ENCODE data around the gene CIAO3. TPM values are rescaled to one million over a fixed set of nuclear protein-coding genes. Genes with fewer than 3 reads are reported as not detected.

Gene CIAO3
- total RNA-seq (2014; rRNA removed; shearing (Covaris generic)), result 24.0 and 27.1 TPM in 2 replicates

DNA sequence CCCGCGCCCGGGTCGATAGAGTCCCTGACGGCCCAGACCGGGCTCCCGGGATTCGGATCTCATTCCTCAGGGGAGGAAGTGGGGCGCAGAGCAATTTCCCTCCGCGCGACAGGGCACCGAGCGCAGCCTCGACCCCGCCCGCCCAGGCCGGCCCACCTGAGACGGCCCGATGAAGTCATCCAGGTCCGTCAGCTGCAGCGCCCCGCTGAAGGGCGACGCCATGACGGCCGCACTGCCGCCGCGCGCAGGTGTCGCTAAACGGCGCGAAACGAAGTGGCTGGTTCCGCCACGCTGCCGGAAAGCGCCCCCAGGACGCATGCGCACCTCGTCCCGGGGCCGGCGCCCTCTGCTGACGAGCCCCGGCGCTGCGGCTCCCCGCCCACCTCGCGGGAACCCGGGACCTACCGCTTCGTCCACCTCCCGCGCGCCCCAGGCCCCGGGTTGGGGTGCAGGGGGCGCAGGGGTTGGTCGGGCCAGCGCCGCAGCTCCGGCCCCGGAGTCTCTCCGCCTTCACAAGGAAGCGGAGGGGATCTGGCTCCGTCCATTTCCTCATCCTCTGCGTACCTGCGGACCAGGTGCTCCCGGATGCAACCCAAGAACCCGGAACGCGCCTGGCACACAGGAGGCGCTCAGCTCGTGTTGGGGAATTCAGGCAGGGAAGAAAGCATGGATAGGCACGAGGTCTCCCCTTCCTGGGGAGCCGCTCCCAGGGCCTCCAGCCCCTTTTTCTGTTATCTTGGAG, at the start of gene CIAO3:
CIAO3 (minus strand) TSS at position 234 of the 742 bp plus-strand sequence; CDS start at position 222, 12 bp downstream.
- peak; percentile 82 for DNase-seq (ENCODE audit: low read depth)

DNA sequence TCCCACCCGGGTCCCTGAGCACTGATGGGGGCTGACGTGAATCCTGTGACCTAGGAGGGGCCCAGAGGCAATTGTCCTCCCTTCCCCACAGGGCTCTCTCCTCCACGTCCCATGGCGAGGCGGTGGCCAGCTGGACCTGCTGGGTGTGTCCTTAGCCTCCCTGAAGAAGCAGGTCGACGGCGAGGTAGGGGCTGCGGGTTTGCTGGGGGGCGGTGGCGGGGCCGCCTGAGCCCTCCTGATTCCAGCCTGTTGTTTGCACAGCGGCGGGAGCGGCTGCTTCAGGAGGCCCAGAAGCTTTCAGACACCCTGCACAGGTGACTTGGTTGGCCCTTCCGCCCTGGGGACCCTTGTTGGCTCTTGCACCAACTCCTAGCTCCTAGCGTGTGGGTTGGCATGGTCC, 49.3 kb upstream of the CIAO3 start:
- no peak for DNase-seq (ENCODE audit: low read depth)

DNA sequence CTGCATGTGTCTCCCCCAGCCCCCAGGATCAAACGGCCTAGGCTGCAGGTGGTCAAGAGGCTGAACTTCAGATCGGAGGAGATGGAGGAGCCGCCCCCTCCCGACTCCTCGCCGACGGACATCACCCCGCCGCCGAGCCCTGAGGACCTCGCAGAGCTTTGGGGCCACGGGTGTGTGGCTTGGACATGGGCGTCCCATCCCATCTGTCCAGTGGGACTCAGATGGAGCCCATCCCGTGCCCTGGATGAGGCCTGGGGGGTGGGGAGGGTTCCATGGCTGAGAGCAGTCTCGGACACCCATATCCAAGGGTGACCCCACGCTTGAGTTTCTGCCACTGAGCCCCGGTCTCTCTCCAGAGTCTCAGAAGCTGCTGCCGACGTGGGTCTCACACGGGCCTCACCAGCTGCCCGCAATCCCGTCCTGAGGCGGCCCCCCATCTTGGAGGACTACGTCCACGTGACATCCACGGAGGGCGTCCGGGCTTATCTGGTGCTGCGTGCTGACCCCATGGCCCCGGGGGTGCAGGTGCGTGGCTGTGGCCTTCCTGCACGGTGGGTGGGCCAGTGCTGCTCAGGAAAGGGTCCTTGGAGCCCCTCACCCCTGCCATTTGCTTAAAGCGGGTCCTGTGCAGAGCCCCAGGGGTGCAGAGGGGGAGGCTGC, 48.5 kb upstream of the CIAO3 start:
- DNase-seq (ENCODE audit: low read depth), result no peak

DNA sequence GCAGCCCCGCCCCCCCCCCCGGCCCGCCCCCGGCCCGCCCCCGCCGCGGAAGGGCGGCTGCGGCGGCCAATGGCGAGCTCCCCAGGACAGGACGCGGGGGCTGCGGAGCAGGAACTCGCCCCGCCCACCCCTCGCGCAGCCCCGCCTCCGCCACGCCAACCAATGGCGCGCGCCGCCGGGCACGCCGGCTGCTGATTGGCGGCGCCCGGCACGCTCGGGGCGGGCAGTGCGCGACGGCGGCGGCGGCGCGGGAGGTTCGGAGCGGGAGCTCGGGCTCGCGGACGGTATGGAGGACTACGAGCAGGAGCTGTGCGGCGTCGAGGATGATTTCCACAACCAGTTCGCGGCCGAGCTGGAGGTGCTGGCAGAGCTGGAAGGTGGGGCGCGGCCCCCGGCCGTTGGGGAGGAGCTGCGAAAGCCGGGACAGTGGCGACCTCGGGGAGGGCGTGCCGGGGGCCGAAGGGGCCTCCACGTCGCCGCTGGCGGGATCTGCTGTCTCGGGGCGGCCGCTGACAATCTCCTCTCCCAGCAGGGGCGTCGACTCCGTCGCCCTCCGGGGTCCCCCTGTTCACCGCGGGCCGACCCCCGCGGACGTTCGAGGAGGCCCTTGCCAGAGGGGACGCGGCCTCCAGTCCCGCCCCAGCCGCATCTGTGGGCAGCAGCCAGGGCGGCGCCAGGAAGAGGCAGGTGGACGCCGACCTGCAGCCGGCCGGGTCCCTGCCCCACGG, 47.8 kb upstream of the CIAO3 start, which contains the start of gene CHTF18:
CHTF18 (plus strand) TSS at position 222 of the 728 bp plus-strand sequence; CDS start at position 287, 65 bp downstream.
- peak; percentile 84 for DNase-seq (ENCODE audit: low read depth)

DNA sequence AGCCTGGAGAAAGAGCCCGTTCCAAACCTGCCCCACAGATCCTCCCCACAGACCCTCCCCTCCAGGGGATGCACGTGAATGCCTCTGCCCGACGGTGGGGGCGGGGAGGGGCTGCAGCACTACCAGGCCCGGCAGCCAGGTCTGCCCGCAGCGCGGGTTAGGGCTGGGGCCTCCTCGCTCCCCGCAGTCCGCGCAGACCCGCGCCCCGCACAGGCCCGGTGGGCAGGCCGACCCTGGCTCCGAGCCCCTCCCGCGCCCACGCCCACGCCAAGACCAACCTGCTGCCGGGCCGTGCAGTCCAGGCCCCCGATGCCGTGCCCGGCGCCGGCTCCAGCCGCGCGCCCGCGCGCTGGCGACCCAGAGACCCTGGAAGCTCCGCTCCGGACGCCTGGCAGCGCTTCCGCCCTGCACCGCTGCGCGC, 47.2 kb upstream of the CIAO3 start, which contains the start of gene RPUSD1:
RPUSD1 (minus strand) TSS at position 404 of the 421 bp plus-strand sequence. CDS start 644 bp downstream, outside the sequence.
- DNase-seq (ENCODE audit: low read depth), result no peak

DNA sequence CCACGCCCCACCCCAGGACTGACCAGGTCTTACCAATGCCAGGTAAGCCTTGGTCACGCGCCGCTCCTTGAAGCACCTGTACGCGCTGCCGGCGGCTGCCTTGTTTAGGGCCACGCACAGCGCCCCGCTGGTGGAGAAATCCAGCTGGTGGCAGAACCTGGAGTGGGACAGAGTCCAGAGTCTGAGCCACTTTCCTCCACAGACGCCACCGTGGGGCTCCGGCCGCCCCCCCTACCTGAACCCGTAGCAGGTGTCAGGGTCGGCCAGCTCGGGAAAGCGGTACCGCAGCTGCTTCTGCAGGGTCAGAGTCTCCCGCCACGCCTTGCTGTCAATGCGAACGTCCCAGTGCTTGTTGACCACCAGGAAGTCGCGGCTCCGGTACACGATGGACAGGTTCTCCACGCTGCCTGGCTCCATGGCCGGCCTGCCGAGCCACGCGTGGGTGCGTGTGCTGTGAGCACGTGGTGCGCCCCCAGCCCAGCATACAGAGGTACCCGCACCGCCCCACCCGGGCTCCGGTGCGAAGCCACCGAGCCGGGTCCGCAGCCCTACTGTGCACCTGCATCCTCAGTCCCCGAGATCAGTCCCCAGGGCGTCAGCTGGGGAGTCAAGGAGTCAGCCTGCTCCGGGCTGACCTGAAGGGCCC, 46.6 kb upstream of the CIAO3 start:
- no peak for DNase-seq (ENCODE audit: low read depth)

DNA sequence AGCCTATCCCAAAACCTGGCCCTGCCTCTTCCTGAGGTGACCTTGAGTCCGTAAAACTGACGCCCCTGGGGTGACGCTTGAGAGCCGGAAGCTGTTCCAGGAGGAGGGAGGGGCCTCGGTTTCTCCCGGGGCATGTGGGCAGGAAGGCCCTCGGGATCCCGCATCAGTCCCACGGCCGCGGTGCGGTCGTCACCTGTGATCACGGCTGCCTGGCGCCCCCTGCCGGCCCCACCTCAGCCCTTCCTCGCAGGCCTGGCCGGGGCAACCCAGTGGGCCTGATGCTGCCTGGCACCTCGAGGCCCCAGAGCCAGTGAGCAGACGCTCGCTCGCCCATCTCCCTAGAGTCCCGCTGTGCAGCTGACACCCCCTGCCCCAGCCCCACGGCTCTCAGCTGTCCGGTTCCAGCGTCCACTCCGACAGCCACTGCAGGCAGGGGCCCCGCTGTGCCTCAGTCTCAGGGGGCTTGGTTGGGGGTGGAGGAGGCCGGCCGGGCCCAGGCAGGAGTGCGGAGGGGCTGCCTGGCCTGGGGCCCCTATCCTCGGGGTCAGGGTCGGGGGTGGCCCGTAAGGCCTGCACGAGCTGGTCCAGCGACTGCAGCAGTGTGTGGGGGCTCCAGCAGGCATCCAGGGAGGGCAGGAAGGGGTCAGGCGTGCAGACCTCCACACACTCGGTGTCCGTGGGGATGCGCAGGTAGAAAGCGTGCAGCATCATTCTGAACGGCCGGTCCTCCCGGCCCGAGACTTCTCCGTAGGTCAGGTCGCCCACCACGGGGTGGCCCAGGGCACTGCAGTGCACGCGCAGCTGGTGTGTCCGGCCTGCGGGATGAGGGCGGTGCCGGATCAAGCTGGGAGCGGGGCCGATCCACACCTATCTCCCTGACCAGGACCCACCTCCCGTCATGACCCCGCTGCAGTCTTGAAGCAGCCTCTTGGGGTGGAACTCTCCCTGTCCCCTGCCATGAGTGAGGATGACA, 45.1 kb upstream of the CIAO3 start:
- DNase-seq (ENCODE audit: low read depth), result no peak

DNA sequence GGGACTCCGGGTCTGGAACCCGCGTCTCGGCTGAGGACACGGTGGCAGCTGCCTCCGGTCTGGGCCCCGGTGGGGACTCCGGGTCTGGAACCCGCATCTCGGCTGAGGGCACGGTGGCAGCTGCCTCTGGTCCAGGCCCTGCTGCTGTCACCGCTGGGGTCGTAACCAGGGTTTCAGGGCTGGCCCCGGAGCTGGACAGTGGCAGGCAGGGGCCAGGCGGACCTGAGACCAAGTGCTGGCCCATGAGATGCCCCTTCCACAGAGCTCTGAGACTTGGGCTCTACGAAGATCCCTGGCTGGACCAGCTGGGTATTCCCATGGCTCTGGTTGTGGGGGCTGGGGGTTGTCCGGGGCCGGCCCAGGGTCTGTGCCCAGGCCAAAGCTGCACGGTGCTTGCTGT, 43.6 kb upstream of the CIAO3 start:
- no peak for DNase-seq (ENCODE audit: low read depth)

DNA sequence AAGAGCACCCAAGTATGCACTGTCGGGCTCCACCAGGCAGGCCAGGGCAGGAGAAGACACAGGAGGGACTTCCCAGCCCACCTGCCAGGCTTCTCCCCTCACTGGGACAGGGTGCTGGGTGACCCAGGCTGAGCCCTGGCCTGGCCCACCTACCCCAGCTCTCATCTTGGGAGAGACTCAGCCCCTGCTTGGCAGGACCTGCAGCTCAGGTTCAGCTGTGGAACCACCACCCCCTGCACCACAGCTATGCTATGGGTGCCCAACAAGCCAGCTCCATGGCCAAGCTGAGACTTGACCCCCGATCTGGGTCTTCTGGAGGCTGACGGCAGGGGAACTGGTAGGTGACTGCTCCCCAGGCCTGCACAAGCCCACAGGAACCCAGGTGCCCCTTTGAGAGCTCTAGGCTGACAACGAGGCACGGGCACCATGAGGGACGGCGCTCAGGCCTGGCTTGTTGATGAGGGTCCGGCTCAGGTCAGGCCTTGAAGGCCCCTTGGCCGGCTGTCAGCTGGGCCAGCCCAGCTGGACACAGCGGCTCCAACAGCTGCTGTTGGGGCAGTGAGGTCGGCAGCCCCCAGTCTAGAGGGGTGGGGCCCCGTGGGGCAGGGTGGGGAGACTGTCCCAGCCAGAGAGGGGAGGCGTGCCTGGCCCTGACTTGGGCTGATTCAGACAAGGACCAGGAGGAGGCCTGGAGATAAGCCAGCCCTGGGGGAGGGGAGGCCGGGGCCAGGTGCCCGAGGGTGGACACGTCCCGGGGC, 42.8 kb upstream of the CIAO3 start:
- peak; percentile 53 for DNase-seq (ENCODE audit: low read depth)

DNA sequence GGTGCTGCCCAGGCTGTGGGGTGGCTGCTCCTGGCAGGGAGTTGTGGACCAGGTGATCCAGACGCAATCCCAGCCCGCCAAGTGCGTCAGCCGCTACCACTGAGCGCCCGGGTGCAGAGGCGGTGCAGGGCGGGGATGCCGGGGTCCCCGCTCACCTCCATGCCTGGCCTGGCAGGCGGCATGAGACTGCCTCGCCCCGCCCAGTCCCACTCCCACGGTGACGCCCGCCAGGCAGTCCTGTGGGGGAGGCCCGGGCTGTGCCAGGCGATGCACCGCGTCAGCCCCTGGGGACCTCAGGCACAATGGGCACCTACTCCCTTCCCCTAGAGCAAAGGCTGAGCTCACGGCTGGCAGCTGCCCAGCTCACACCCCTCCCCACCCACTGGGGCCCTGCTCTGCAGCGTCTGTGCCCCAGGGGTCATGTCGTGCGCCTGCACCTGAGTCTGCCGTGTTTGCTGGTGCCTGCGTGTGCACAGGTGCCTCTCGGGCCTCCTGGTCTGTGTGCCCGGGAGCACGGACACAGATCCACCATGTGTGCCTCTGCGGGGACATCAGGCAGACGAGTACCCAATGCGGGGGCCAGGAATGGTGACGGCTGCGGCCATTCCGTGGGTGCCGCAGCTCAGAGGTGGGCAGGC, 42.1 kb upstream of the CIAO3 start:
- no peak for DNase-seq (ENCODE audit: low read depth)

DNA sequence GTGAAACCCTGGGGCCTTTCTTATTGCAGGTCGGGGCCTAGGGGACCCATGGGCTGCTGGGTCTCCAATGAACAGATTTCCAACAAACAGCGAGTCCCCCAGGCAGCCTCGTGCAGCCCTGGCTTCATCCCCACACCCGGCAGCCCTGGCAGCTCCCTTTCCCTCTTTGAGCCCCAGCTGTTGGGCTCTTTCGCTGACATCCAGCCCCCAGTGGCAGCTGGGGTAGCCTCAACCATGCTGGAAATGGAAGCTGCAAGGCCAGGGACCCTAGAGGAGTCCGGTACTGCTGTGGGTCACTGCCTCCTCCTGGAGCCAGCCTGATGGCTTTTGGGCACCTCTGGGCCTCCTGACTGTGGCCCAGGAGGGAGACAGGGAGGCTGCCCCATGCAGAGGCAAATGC, 41.5 kb upstream of the CIAO3 start:
- DNase-seq (ENCODE audit: low read depth), result no peak

DNA sequence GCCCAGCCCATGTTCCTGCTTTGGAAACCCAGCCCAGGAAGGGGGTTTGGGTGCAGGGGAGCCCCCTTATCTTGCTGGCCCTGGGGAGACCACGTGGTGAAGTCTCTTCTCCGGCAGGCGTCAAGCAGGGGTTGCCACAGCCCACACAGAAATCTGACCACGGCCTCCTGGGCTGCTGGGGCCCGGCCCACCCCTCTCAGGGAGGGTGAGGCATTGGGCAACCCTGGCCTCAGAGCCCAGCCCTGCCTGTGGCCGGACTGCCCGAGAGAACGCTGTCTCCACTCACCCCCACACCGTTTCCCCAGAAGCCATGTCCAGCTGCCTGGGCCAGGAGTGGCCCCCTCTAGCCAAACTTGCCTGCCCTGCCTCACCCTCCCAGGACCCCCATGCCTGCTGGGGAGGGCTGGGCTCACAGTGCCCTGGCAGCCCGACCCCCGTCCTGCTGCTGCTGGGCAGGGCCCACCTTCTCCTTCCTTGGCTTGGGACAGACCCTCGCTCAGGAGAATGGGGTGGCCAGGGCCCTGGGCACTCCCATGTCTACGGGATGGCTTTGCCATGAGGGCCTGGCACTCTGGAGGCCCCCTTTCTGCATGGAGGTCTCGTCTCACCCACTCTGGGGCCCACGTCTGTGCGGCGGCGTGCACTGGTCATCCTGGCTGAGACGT, 40.7 kb upstream of the CIAO3 start:
- DNase-seq (ENCODE audit: low read depth), result no peak

DNA sequence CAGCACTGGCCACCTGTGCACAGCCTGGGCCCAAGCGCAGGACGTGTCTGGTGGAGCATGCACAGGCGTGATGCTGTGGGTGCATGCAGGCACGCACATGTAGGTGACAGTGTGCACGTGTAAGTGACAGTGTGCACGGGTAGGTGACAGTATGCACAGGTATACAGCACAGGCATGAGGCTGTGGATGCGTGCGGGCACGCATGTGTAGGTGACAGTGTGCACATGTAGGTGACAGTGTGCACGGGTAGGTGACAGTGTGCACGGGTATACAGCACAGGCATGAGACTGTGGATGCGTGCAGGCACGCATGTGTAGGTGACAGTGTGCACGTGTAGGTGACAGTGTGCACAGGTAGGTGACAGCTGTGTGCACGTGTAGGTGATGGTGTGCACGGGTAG, 39.5 kb upstream of the CIAO3 start:
- DNase-seq (ENCODE audit: low read depth), result no peak

DNA sequence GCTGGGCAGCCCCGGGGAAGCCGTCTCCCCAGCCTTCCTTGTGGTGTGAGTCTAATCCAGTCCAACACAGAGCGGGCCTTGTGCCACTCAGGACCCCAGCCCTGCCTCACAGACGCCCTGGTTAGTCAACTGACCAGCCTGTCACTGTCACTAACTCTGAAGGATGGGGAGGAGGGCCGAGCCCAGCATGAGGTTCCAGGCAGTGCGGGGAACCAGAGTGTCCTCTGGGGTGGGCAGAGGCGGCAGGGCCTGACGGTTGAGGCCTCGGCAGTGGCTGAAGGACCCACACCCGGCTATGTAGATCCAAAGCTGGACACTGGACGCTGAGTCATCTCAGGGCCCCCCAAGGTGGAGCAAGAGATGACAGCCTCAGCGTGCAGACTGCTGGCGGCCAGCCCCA, 38.8 kb upstream of the CIAO3 start:
- DNase-seq (ENCODE audit: low read depth), result no peak

DNA sequence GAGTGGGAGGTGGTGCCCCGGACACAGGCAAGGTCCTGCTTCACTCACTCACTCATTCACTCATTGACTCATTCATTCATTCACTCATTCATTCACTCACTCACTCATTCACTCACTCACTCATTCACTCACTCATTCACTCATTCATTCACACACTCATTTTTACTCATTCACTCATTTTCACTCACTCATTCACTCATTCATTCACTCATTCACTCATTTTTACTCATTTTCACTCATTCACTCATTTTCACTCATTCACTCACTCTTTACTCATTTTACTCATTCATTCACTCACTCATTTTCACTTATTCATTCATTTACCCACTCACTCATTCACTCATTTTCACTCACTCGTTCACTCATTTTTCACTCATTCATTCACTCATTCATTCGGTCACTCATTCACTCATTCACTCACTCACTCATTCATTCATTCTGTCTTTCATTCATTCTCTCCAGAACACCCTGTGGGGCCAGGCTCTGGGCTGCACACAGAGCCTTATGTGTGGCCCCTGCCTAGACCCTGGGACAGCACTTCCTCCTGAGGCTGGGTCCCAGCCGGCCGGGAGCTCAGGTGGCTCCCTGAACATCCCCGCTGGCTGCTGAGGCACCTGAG, 38.2 kb upstream of the CIAO3 start:
- no peak for DNase-seq (ENCODE audit: low read depth)

DNA sequence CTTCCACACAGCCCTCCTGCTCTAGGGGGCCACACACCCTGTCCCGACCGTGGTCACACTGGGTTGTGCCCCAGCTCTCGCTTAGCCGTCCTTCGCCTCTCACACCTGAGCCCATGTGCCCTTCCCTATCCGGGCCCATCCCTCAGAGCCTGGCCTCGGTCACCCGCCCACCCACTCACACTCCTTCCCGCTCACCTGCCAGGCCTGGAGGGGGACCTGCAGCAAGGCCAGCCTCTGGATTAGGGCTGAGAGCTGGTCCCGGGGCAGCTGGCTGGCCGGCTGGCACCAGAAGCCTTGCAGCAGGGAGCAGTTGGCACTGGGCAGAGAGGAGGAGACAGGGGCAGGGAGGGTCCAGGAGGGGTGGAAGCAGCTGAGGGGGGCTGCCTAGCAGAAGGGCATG, 37.6 kb upstream of the CIAO3 start:
- DNase-seq (ENCODE audit: low read depth), result no peak

DNA sequence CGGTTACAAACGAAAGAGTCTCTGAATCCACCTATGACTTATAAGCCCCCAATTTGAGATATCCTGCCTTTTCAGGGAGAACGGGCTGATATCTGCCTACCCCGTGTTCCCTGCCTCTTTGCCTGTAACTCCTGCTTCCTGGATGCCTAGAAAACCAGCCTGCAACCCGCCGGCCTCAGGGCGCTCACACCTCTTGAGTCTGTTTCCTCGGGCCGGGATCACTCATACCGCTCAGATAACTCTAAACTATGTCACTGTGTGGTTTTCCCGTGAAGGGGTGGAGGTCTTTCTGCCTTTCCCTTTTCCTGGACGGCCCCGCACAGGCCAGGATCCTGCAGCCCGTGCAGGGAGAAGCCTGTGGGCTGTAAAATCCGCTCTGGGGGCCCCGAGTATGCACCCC, 37.0 kb upstream of the CIAO3 start:
- DNase-seq (ENCODE audit: low read depth), result peak; percentile 74

DNA sequence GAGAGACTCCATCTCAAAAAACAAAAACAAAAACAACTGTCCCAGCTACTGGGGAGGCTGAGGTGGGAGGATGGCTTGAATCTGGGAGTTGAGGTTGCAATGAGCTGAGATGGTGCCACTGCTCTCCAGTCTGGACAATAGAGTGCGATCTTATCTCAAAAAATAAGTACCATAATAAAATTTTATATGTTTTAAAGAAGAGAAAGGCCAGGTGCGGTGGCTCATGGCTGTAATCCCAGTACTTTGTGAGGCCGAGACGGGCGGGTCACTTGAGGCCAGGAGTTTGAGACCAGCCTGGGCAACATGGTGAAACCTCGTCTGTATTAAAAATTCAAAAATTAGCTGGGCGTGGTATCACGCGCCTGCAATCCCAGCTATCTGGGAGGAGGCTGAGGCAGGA, 36.0 kb upstream of the CIAO3 start:
- DNase-seq (ENCODE audit: low read depth), result no peak

Data from M059J (cell line).